Fibroblast of skin of back (primary cell): ENCODE results near the gene EFCAB12.
"Not testable (repeated sequence)": the region's sequence is repeated elsewhere in the genome, so short reads cannot be mapped to it uniquely, and the experiment has no call there.

Experiments used
- DNase-seq: peaks from one replicate; pipeline ENCODE4 v3.0.0-alpha.2; 2013

Gene EFCAB12

DNA sequence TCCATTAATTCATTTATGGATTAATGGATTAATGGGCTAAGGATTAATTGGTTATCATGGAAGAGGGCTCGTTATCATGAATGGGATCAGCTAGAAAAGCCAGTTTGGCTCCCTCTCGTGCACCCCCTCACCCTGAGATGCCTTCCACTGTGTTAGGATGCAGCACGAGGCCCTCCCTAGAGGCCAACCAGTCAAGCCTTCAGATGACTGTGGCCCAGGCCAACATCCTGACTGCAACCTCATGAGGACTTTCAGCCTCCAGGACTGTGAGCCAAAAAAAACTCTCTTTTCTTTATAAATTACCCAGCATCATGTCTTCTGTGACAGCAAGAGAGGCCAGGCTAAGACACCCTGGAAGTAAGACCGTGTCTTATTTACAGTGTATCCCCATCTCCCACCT lies 9.0 kb downstream of the EFCAB12 start:
- no peak for DNase-seq

GRCh38 chr3:129418041-129418973 lies 10.1 kb downstream of the EFCAB12 start:
- no peak for DNase-seq

GRCh38 chr3:129417326-129417725 lies 11.1 kb downstream of the EFCAB12 start:
- no peak for DNase-seq

GRCh38 chr3:129416415-129416814 lies 12.0 kb downstream of the EFCAB12 start:
- no peak for DNase-seq

- DNase-seq, result no peak
These were observed 12.6 kb downstream of the EFCAB12 start for GRCh38 chr3:129415830-129416229.

- DNase-seq, result no peak
These were observed 13.1 kb downstream of the EFCAB12 start for GRCh38 chr3:129415378-129415777.

DNA sequence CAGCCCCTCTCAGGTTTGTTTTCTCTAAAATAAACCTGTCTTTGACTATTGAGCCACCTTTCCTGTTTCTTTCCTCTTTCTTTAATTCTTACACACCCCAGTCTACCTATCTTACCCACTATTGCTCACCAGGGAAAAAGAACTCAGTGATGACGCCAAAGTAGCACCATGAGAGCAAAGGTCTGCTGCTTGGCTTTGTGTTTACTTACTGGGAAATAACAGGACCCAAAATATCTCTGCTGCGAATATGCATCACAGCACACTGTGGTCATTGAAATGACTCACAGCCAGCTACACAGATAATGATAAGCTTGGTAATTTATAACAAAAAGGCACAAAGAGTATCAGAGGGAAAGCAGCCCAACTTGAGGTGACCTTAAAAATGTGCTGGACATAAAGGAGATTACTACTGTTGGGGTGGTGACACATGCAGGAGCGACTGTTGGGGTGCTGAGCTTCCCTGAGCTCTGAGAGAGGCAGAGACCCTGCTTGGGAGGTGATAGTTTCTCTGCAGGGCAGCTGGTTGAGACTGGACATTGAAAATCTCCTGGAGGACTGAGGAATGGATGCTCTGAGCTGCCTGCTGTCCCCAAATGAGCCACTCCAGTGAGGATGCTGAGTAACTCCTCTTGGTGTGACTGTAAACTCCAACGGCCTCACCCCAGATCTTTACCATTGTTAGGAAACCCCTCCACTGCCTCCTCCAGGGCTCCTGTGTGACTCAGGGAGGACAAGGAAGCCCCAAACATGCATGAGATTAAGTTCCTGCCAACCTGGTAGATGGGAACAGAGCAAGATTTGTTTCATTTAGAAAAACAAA lies 14.5 kb downstream of the EFCAB12 start:
- DNase-seq, result peak; percentile 66

- DNase-seq, result not testable (repeated sequence)
These were observed 15.2 kb downstream of the EFCAB12 start for GRCh38 chr3:129413238-129413637.

DNA sequence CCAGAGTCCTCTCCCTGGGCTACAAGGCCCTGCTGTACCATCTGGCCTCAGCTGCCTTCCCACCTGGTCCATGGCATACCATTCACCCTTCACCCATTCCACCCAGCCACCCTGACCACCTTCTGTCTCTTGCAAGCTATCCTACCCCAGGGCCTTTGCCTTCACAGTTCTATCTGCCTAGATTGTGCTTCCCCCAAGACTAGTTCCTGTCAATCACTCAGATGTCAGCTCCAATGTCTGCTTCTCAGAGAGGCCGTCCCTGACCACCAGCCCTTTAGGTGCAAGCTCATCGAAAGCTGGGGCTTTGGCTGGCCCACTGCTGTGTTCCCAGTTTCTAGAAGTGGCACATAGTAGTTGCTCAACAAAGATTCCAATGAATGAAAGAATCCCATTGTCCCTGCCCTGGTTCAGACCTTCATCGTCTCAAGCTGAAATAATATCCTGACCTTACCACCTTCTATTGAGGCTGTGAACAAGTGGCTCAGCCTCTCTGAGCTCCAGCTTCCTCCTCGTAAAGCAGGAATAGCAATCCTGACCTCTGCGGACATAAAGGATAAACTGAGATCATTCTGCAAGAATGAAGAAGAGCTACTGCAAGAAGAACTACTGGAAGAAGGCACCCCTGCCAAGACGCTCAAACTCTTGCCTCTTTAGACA lies 15.8 kb downstream of the EFCAB12 start:
- no peak for DNase-seq

GRCh38 chr3:129410971-129411370 lies 17.5 kb downstream of the EFCAB12 start:
- DNase-seq, result no peak

GRCh38 chr3:129409541-129409940 lies 18.9 kb downstream of the EFCAB12 start:
- no peak for DNase-seq

- no peak for DNase-seq
These were observed 23.8 kb downstream of the EFCAB12 start for GRCh38 chr3:129404610-129405009.

DNA sequence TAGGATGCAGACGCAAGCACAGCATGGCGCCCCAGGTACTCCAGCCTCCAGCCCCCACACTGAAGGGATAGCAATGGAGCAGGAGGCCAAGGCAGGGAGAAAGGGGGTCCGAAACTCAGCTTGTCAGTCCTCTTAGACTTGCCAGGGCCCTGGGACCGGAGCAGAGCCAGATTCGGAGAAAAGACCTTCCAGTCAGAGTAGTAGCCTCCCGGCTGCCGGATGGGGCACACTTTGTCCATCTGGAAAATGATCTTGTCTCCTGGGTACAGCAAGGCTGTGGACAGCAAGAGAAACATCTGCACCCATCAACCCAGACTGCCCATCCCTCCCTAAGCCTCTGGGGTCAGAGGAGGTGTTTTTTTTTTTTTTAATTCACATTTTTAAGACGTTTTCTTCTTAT lies 24.3 kb downstream of the EFCAB12 start:
- no peak for DNase-seq

GRCh38 chr3:129403450-129403849 lies 25.0 kb downstream of the EFCAB12 start:
- DNase-seq, result no peak

DNA sequence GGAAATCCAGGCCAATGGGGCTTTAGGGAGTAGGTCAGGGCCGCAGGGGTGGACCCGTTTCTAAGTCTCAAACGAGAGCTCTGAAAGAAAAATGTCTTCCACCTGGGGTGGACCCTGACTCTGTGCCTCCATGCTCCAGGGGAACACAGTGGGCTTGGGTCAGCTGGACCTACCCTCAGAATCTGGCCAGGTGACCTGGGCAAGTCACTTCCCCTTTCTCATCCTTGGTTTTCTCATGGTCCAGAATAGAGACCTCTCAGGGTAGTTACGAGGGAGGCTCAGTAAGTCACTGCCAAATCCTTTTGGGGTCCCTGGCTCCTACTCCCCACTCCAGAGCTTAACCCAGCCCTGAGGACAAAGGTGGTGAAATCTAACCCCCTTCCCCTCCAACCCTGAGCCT lies 25.8 kb downstream of the EFCAB12 start:
- DNase-seq, result no peak

GRCh38 chr3:129402210-129402609 lies 26.2 kb downstream of the EFCAB12 start:
- no peak for DNase-seq

GRCh38 chr3:129399895-129400357 lies 28.5 kb downstream of the EFCAB12 start:
- DNase-seq, result peak; percentile 19

DNA sequence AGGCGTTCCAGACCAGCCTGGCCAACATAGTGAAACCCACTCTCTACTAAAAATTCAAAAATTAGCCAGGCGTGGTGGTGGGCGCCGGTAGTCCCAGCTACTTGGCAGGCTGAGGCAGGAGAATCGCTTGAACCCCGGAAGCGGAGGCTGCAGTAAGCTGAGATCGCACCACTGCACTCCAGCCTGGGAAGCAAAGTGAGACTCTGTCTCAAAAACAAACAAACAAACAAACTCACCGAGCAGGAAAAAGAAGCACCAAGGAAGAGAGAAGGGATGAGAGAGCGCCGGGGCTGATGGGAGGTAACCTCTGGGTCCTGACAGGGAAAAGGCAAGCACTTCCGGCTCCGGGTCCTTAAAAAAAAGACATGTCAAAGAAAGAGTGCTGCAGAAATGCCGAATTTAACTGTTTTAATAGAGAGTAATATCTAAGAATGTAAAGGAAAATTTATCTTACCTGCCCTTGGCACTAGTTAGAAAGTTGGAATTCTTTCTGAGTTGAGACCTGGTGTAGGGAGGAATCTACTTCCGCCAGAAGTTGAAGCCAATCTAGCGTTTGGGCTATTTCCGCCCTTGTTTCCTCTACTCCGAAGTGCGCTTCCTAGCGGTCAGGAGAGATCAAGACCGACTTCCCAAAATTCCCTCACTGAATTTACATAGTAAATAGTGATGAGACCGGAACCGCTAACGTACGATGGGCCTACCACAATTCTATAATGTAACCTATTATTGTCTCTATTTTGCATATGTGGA lies 29.1 kb downstream of the EFCAB12 start:
- peak; percentile 97 for DNase-seq

- peak; percentile 29 for DNase-seq
These were observed 29.7 kb downstream of the EFCAB12 start for GRCh38 chr3:129398803-129399144.

- DNase-seq, result not testable (repeated sequence)
These were observed 34.5 kb downstream of the EFCAB12 start for GRCh38 chr3:129393760-129394564.

GRCh38 chr3:129393271-129393670 lies 35.2 kb downstream of the EFCAB12 start:
- no peak for DNase-seq
